Head of caudate nucleus (tissue), 42 donors: Measurements from ENCODE around the gene MYO1G.

Experiments
- DNase-seq, 42 donors: peaks; one replicate each; pipeline versions ENCODE4 v3.0.0 to v3.0.0-alpha.2; 2020 to 2021; ENCODE audit warnings: mixed read lengths in 7 of 42
- intact Hi-C: fragments of 100-400 bp; cut with DNase I; formaldehyde crosslinking; loops from one replicate; pipeline ENCODE4 v1.15.0; 2022

Gene MYO1G

DNA sequence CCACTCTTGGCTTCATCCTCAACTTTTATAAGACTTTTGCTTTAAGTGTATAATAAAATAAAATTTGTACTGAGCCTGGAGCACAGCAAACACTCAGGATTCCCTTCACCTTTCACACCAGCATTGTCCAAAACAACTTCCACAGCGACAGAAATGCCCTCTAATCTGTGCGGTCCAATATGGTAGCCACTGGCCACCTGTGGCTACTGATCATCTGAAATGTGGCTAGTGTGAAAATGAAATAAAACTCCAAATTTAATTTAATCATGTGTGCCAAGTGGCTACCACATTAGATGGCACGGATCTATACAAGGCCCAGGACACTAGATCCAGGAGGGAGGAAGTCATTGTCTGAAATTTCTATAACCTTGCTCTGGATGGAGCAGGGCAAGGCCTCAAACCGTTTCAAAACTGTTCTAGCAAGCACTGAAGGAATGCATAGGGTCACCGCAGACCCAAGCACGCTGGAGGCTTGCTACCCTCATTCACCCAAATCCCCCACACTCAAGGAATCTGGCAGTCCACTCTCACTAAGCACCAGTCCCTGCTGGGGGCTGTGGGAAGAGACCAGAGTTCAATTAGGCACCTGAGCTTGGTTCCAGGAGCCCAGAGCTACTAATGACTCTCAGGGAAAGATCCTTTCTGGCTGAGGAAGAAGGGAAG lies 6.3 kb upstream of the MYO1G start:
- intact Hi-C loops, result loop anchor here (10.0 kb wide), 2 partner anchors 100 to 400 kb away; partner anchors contain the start of genes PURB and TMED4
- DNase-seq, result no peak

- no peak for DNase-seq
- intact Hi-C loops, result loop anchor here (10.0 kb wide), 2 partner anchors 100 to 400 kb away; partner anchors contain the start of genes PURB and TMED4
These were observed 5.6 kb upstream of the MYO1G start for GRCh38 chr7:44984478-44984758.

GRCh38 chr7:44983742-44984477 lies 5.1 kb upstream of the MYO1G start:
- DNase-seq, result no peak
- intact Hi-C loops, result loop anchor here (10.0 kb wide), 2 partner anchors 99 to 399 kb away; partner anchors contain the start of genes PURB and TMED4

DNA sequence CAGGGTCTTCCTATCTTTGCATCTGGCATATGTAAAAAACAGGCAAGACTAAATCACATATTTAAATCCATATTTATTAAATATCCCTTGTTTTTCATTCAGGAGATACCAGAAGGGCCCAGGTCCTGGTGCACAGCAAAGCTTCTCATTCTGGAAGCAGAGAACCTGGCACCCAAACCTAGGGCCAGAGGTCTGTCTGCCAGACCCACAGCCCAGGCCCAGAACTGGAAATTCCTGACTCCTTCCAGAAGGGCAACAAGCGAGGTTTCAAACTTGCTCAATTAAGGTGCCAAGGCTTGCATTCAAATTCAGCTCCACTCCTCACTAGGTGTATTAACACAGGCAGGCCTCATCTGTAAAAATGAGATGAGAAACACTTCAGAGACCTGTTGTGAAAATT lies 4.2 kb upstream of the MYO1G start:
- intact Hi-C loops, result loop anchor here (10.0 kb wide), 2 partner anchors 98 to 398 kb away; partner anchors contain the start of genes PURB and TMED4
- no peak for DNase-seq

- intact Hi-C loops, result loop anchor here (10.0 kb wide), 2 partner anchors 98 to 398 kb away; partner anchors contain the start of genes PURB and TMED4
- DNase-seq, result no peak
These were observed 3.7 kb upstream of the MYO1G start for GRCh38 chr7:44982535-44982923.

DNA sequence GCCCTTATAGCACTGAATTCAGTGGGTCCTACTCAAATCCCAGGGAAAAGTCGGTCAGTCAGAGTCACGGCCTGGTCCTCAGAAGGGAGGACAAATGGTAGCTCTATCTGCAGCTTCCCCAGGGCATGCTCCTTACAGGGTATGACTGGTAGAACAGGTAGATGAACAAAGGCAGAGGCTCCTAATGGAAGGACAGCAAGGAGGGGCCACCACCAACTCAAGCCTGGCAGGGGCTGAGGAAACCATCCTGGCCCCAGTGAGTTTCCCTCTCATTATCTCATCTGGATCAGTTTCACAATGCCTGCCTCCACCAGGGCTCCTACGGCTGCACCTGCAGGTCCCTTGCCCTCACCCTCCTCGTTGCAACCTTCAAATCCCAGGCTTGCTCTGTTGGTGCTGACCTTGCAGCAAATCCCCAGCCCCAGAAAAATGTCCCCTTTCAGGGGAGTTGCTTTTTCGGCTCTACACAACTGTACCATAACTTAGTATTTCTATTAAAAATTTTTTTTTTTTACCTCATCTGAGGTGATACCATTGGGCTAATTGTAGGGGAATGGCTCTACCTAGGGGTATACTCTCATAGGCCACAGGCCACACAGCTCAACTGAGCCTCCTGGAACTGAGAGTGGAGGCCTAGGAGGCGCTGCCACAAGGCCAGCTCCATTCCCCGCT lies 2.4 kb upstream of the MYO1G start:
- intact Hi-C loops, result loop anchor here (10.0 kb wide), 2 partner anchors 96 to 396 kb away; partner anchors contain the start of genes PURB and TMED4
- DNase-seq, result no peak

DNA sequence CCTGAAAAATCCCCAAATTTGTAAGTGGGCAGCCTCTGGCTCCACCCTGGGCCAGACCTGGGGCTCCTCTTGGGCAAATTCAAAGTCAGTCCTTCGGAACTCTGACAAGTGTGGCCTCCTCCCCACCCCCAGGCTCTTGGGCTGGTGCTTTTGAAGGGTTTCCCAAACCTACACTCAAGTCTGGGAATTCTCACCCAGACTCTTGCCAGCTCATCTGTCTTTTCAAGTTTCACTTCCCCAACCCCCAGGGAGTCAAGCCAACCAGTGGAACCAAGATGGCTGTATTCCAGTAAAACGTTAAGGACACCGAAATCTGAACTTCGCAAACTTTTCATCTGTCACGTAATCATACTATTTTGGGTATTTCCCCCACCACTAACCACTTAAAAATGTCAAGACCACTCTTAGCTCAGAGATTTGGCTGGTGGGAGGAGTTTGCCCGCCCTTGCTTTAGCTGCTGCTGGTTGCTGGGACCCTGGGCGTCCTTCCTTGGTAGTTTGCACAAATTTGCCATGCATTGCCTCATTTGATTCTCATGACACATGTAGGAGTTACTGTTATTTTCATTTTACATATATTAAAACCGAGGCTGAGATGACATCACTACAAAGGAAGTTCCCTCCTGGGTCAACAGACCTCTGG lies 1.7 kb upstream of the MYO1G start:
- DNase-seq, result peak in 16 of 42 donors; percentile 24 to 77 (median 49)
- intact Hi-C loops, result loop anchor here (10.0 kb wide), 2 partner anchors 96 to 396 kb away; partner anchors contain the start of genes PURB and TMED4

DNA sequence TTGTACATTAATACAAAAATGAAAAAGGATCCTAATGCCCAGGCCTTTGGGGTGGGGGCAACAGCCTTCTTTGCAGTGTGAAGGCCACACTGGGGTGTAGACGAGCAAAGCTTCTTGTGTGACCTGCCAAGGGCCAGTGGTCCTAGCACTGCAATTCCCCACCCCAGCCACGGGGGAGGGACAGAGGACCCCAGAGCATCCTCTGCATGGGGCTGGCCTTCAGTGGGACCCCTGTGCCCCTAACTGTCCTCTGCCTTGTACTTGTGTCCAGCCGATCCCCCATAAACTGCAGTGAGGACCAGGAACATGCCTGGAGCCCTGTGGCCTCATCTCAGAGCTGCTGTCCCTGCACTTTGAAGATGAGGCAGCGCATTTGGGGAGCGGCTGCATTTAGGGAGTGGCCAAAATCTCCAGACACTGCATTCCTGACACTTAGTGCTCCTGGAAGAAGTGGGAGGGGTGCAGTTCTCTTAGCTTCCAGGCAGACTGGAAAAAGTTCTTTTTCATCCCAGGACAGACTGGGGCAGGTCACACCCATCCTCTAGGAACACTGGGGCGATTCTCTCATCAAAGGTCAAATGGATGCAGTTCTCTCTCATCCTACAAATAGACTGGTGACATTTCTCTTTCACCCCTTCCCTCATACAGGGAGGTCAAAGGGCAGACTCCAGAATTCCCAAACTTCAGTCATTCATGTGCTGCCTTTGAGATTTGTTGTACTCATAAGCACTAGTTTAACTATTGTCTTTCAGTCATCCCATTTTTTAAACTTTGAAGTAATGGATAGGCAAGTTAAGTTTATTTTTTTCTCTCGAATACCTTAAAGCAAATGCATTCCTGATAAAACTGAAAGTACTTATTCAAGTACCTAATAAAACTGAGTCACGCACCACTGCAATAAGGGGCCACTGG lies 922 bp upstream of the MYO1G start:
- DNase-seq, result no peak
- intact Hi-C loops, result loop anchor here (10.0 kb wide), 2 partner anchors 95 to 395 kb away; partner anchors contain the start of genes PURB and TMED4

GRCh38 chr7:44977959-44978335 lies 868 bp downstream of the MYO1G start:
- intact Hi-C loops, result no loop called here
- DNase-seq, result no peak

- intact Hi-C loops, result no loop called here
These were observed 1.4 kb downstream of the MYO1G start for GRCh38 chr7:44977304-44977958.

GRCh38 chr7:44976746-44977196 lies 2.0 kb downstream of the MYO1G start:
- intact Hi-C loops, result no loop called here
- DNase-seq, result no peak

More at GRCh38 chr7:44977304-44977958, 1.4 kb downstream of the MYO1G start:
- DNase-seq, result no peak

DNA sequence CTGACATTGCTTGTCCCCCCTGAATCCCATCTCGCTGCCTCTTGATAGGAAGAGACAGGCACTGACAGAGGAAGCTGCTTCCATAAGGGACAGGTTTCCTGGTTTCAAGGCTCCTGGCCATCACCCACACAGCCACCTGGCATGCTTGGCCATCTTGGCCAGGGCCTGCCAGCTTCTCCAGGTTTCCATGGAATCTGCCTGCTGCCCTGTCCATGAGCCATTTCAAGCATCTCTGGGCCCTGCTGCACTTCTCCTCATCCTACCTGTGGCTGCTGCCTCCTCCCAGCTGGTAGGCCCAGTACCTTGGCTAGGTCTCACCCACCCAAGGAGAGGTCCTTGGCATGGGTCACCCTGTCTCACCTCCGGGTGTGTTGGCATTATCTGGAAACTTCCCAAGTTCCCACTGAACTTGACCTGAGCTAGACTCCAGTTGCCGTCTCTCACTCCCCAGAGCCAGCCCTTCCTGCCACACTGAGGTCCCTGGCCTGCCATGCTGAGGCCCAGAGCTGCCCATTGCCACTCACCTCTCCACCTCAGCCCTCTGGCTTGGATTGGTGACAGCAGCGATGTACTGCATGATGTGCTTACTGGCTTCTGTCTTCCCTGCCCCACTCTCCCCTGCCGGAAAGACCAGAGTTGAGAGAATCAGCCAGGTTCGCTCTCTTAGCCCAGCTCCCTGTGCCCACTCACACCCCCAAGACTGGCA lies 2.6 kb downstream of the MYO1G start:
- intact Hi-C loops, result no loop called here
- DNase-seq, result no peak

GRCh38 chr7:44975331-44976039 lies 3.3 kb downstream of the MYO1G start:
- intact Hi-C loops, result no loop called here
- no peak for DNase-seq

DNA sequence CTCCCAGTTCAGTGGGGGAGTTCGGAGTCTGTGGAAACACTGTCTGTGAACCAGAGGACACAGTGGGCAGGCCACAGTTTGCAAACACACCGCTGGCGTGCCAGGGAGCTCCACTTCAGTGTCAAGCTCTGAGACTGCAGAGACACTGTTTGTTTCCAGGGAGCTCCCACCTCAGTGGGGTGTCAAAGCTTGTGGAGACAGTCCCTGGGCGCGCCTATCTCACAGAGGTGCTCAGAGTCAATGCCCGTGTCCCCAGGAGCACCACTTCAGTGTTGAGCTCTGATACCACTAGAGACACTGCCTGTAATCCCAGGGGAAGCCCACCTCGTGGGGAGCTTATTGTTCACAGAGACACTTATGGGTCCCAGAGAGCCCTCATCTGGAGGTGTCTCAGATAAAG lies 4.3 kb downstream of the MYO1G start:
- no peak for DNase-seq
- intact Hi-C loops, result no loop called here

DNA sequence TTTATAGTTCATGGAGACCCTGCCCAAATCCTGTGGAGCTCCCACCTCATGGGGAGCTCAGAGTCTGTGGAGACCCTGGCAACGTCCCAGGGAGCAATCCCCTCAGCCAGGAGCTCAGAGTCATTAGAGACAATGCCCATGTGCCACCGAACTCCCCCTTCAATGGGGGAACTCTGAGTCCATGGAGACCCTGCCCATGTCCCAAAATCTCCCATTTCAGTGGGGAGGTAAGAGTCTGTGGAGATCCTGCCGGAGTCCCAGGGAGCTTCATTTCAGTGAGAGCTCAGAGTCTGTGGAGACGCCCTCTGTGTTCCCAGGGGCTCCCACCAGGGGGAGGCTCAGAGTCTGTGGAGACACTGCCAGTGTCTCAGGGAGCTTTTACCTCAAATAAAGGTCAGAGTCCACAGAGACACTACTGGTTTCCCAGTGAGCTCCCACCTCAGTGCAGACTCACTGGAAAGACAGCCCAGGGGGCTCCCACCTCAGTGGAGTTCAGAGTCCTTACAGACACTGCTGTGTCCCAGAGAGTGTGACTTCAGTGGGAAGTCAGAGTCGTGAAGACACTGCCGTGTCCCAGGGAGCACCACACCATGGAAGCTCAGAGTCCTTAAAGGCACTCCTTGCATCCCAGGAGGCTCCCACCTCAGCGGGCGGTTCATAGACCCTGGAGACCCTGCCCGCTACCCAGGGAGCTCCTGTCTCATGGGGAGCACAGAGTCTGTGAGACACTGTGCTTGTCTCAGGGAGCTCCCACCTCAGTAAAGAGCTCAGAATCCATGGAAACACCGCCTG lies 5.0 kb downstream of the MYO1G start:
- intact Hi-C loops, result no loop called here
- DNase-seq, result peak in 36 of 42 donors; percentile 32 to 83 (median 61)

DNA sequence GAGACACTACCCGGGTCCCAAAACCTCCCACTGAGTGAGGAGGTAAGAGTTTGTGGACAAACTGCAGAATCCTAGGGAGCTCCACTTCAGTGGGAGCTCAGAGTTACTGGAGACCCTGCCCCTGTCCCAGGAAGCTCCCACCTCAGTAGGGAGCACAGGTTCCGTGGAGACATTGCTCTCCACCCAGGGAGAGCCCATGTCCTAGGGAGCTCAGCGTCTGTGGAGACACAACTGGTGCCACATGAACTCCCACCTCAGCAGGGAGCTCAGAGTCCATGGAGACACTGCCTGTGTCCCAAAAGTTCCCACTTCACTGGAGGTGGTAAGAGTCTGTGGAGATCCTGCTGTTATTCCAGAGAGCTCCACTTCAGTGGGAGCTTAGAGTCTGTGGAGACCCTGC lies 6.3 kb downstream of the MYO1G start:
- intact Hi-C loops, result no loop called here
- DNase-seq, result no peak
